Activated CD4-positive, alpha-beta T cell treated with anti-CD3 and anti-CD28 coated beads, Interleukin-2, amount 10 ng/mL, durations not matched to agents 24 days and 14 days (primary cell): Measurements from ENCODE around the gene SMOC2. TPM values are rescaled to one million over a fixed set of nuclear protein-coding genes. Genes with fewer than 3 reads are reported as not detected.

Source experiments
- DNase-seq: peaks from one replicate; pipeline ENCODE4 v3.0.0; 2022
- H3K27ac Mint-ChIP-seq: one replicate; pipeline ENCODE4 v1.8.0; 2022; ENCODE audit warnings: mild to moderate bottlenecking, mixed read lengths
- H3K27me3 Mint-ChIP-seq: one replicate; pipeline ENCODE4 v1.8.0; 2022; ENCODE audit warnings: mixed read lengths
- H3K36me3 Mint-ChIP-seq: one replicate; pipeline ENCODE4 v1.8.0; 2022; ENCODE audit warnings: low read depth, mild to moderate bottlenecking, mixed read lengths
- H3K4me1 Mint-ChIP-seq: one replicate; pipeline ENCODE4 v1.8.0; 2021; ENCODE audit warnings: mixed read lengths
- H3K4me3 Mint-ChIP-seq: one replicate; pipeline ENCODE4 v1.8.0; 2022; ENCODE audit warnings: mild to moderate bottlenecking, moderate library complexity, mixed read lengths
- H3K9me3 Mint-ChIP-seq: one replicate; pipeline ENCODE4 v1.8.0; 2021; ENCODE audit warnings: mixed read lengths
- intact Hi-C: fragments of 100-400 bp; cut with micrococcal nuclease; formaldehyde crosslinking; loops from one replicate; pipeline ENCODE4 v1.15.1; 2023
- total RNA-seq: library from RNA; stranded (reverse); gene quantifications from 2 replicates; pipeline ENCODE4 v1.2.3, GENCODE V29; 2022

Gene SMOC2
- not detected in 2 replicates for total RNA-seq

DNA sequence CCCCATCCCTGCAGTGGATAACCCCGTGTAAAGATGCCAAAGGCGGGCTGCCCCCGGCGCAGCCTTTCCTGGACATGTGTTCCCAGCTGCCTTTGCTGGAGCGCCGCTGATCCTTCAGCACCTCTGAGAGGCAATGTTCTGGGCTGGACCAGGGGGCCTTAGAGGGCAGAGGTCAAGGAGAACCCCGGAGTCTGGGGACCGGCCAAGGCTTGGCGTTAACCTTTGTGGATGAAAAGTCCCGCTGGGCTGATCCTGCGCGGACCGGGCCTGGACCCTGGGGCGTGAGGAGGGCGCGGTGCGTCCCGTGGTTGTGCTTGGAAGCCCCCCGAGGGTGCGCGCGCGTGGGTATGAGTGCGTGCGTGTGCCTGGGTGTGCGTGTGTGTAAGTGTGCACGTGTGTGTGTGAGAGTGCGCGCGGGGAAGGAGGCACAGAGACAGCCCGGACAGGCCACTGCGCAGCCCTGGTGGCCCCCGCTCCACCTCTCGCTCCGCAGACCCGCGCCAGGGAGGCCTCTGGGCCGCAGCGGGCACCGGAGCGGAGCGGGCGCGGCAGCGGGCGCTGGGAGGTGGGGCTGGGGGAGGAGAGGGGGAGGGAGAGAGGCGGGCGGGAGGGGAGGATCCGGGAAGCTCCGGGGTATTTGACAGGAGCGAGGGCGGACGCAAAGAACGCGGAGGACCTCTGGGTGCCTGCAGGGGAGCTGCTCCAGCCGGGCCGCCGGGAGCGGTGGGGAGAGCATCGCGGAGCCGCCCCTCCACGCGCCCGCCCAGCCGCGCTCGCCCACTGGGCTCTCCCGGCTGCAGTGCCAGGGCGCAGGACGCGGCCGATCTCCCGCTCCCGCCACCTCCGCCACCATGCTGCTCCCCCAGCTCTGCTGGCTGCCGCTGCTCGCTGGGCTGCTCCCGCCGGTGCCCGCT, at the start of gene SMOC2:
Gene SMOC2 (plus strand): TSS at position 665 of the 914 bp plus-strand sequence. CDS start 187 bp downstream, at position 852.
- no peak for DNase-seq
- Mint-ChIP-seq H3K36me3 (no peaks in the 10 kb centered on the region), H3K27ac (no peak within 1 kb of the TSS), H3K9me3 (no peaks in the 10 kb centered on the region), H3K4me1 (no peaks in the 10 kb centered on the region), H3K4me3 (no peak within 1 kb of the TSS), H3K27me3 (peaks cover 50% of the 10 kb centered on the region)
- intact Hi-C loops, result no loop called here

- Mint-ChIP-seq H3K4me3 (no peak overlapping the region), H3K36me3 (no peaks in the 10 kb centered on the region), H3K27ac (no peak overlapping the region), H3K9me3 (no peaks in the 10 kb centered on the region), H3K27me3 (no peaks in the 10 kb centered on the region), H3K4me1 (no peaks in the 10 kb centered on the region)
- DNase-seq, result no peak
- intact Hi-C loops, result no loop called here
Measured at GRCh38 chr6:168393126-168393870, 47.7 kb upstream of the SMOC2 start.

DNA sequence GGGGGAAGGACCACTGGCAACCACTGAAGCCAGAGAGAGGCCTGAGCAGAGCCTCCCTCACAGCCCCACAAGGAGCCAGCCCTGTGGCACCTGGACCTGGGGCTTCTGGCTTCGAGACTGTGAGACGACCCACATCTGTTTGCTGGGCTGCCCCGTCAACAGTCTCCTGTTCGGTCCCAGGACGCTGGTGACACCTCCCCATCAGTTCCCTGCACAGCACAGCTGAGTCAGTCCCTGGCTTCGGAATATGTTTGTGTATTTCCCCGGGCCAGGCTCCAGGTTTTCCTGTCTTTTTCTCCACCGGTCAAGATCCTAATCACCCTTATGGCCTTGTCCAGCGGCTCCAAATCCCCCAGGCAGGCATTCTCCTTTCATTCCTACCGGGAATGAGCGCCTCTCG, 46.4 kb upstream of the SMOC2 start:
- no peaks in the 10 kb centered on the region for H3K9me3 Mint-ChIP-seq
- H3K27me3 Mint-ChIP-seq, result no peaks in the 10 kb centered on the region
- no peak overlapping the region for H3K4me3 Mint-ChIP-seq
- H3K27ac Mint-ChIP-seq, result no peak overlapping the region
- H3K36me3 Mint-ChIP-seq, result no peaks in the 10 kb centered on the region
- DNase-seq, result no peak
- H3K4me1 Mint-ChIP-seq, result no peaks in the 10 kb centered on the region
- intact Hi-C loops, result no loop called here

DNA sequence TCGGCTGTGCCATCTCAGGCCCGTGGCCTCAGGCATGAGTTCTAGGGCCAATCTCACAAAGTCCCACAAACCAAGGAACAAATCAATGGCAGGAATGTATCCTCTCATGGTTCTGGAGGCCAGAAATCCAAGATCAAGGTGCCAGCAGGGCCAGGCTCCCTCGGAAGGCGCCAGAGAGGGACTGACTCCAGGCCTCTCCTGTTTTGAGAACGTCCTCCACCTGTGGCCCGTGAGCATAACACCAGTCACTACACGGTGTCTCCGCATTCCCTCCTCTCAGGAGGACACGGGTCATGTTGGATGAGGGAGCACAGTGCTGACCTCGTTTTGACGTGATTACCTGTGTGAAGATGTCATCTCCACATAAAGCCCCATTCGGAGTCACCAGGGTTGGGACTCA, 45.0 kb upstream of the SMOC2 start:
- Mint-ChIP-seq H3K4me1 (no peaks in the 10 kb centered on the region), H3K4me3 (no peak overlapping the region), H3K9me3 (no peaks in the 10 kb centered on the region), H3K27me3 (no peaks in the 10 kb centered on the region), H3K36me3 (no peaks in the 10 kb centered on the region), H3K27ac (no peak overlapping the region)
- DNase-seq, result no peak
- intact Hi-C loops, result no loop called here

DNA sequence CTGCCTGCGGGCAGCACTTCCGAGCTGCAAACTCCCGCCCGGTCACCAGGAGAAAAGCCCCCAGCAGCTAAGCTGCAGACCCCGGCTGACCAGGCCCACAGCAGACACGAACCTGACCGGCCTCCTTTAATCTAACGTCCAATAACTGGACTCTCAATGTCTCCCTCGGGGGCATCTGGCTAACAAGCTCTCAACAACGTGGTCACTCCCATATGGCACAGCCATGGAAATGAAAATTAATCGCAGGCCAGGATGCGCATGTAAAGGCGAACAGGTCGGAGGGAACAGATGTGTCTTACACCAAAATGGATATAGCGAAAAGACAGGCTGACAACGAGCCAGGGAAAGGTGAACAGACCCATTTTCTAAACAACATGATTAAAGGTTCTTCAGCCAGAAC, 44.4 kb upstream of the SMOC2 start:
- H3K9me3 Mint-ChIP-seq, result no peaks in the 10 kb centered on the region
- H3K36me3 Mint-ChIP-seq, result no peaks in the 10 kb centered on the region
- intact Hi-C loops, result no loop called here
- H3K27ac Mint-ChIP-seq, result no peak overlapping the region
- DNase-seq, result no peak
- H3K27me3 Mint-ChIP-seq, result no peaks in the 10 kb centered on the region
- H3K4me1 Mint-ChIP-seq, result no peaks in the 10 kb centered on the region
- H3K4me3 Mint-ChIP-seq, result no peak overlapping the region

GRCh38 chr6:168397012-168397411, 44.0 kb upstream of the SMOC2 start:
- H3K9me3 Mint-ChIP-seq, result no peaks in the 10 kb centered on the region
- DNase-seq, result no peak
- no peaks in the 10 kb centered on the region for H3K36me3 Mint-ChIP-seq
- H3K4me1 Mint-ChIP-seq, result no peaks in the 10 kb centered on the region
- no peak overlapping the region for H3K4me3 Mint-ChIP-seq
- no peak overlapping the region for H3K27ac Mint-ChIP-seq
- H3K27me3 Mint-ChIP-seq, result no peaks in the 10 kb centered on the region
- intact Hi-C loops, result no loop called here

- H3K27me3 Mint-ChIP-seq, result no peaks in the 10 kb centered on the region
- no peak overlapping the region for H3K27ac Mint-ChIP-seq
- H3K4me3 Mint-ChIP-seq, result no peak overlapping the region
- intact Hi-C loops, result no loop called here
- H3K36me3 Mint-ChIP-seq, result no peaks in the 10 kb centered on the region
- DNase-seq, result no peak
- H3K9me3 Mint-ChIP-seq, result no peaks in the 10 kb centered on the region
- no peaks in the 10 kb centered on the region for H3K4me1 Mint-ChIP-seq
Measured at GRCh38 chr6:168400037-168400436, 40.9 kb upstream of the SMOC2 start.

DNA sequence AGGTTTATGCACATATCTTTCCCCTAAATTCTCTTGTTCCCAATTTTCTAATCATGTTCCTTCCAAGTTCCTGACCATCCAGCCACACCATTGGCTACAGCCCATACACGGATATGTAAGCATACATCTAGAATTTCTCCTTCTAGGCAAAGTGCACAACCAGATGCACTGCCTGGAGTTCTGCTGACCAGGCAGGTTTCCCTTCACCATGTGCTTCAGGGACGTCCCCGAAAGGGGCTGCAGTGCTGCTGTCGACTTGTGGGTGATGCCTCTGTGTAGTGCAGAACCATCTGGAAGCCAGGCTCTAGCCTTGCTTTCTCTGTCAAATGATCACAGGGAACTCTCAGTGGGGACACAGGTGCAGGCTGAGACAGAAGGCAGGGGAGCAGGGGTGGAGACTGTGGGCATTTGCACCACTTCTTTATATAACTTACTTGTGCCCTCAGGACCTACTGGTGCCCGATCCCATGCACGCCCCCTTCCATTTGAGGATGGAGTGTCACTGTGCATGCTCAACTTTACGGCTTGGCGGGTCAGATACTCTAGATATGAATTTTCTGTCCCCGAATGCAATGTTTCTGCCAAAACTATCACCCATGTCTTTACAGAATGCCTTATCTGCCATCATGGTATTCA, 37.5 kb upstream of the SMOC2 start:
- no peaks in the 10 kb centered on the region for H3K27me3 Mint-ChIP-seq
- H3K4me3 Mint-ChIP-seq, result no peak overlapping the region
- no peak overlapping the region for H3K27ac Mint-ChIP-seq
- H3K36me3 Mint-ChIP-seq, result no peaks in the 10 kb centered on the region
- no peaks in the 10 kb centered on the region for H3K4me1 Mint-ChIP-seq
- no peaks in the 10 kb centered on the region for H3K9me3 Mint-ChIP-seq
- DNase-seq, result no peak
- intact Hi-C loops, result no loop called here

GRCh38 chr6:168404560-168404959, 36.4 kb upstream of the SMOC2 start:
- no peaks in the 10 kb centered on the region for H3K27me3 Mint-ChIP-seq
- H3K27ac Mint-ChIP-seq, result no peak overlapping the region
- no peak for DNase-seq
- no peaks in the 10 kb centered on the region for H3K9me3 Mint-ChIP-seq
- no peaks in the 10 kb centered on the region for H3K36me3 Mint-ChIP-seq
- no peaks in the 10 kb centered on the region for H3K4me1 Mint-ChIP-seq
- no peak overlapping the region for H3K4me3 Mint-ChIP-seq
- intact Hi-C loops, result no loop called here

DNA sequence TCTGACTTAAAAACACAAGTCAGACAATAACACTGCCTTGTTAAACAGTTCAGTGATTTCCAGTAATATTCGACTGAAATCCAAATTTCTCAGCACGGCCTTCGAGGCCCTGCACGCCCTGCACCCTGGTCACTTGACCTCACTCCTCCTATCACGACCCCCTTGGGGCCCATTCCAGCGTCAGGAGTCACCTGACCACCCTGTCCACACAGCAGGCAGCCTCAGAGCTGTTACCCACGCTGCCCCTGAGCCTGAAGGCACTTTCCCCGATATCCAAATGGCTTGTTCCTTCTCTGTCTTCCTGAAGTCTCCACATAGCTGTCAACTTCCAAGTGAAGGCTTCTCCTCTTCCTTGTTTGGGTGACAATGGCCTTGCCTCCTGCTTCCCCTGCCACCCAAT, 33.1 kb upstream of the SMOC2 start:
- H3K27me3 Mint-ChIP-seq, result no peaks in the 10 kb centered on the region
- DNase-seq, result no peak

GRCh38 chr6:168408504-168409136, 32.4 kb upstream of the SMOC2 start:
- Mint-ChIP-seq H3K4me3 (no peak overlapping the region), H3K36me3 (no peaks in the 10 kb centered on the region), H3K27me3 (no peaks in the 10 kb centered on the region), H3K27ac (no peak overlapping the region), H3K4me1 (no peaks in the 10 kb centered on the region), H3K9me3 (no peaks in the 10 kb centered on the region)
- no peak for DNase-seq
- intact Hi-C loops, result no loop called here

More for the DNA sequence above, 33.1 kb upstream of the SMOC2 start:
- Mint-ChIP-seq H3K9me3 (no peaks in the 10 kb centered on the region), H3K4me1 (no peaks in the 10 kb centered on the region), H3K27ac (no peak overlapping the region), H3K4me3 (no peak overlapping the region), H3K36me3 (no peaks in the 10 kb centered on the region)
- intact Hi-C loops, result no loop called here

DNA sequence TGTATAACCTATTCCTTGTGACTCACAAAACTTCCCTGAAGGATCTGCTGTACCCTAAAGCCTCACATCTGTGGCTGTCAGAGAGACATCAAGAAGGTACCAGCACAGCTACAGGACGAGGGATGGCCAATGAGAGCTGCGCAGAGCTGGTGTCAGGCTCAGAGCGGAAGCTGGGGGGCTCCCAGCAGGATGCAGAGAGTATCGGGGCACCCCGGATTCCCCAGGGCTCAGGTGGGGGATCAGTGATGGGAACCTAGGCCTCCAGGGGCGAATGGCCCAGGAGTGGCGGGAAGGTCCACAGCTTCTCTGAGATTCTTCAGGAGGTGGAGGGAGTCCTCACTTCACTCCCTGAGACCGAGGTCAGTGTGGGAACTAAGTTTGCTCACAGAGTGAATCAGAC, 30.9 kb upstream of the SMOC2 start:
- no peaks in the 10 kb centered on the region for H3K36me3 Mint-ChIP-seq
- no peaks in the 10 kb centered on the region for H3K27me3 Mint-ChIP-seq
- no peaks in the 10 kb centered on the region for H3K9me3 Mint-ChIP-seq
- no peak overlapping the region for H3K4me3 Mint-ChIP-seq
- intact Hi-C loops, result no loop called here
- DNase-seq, result no peak
- H3K27ac Mint-ChIP-seq, result no peak overlapping the region
- no peaks in the 10 kb centered on the region for H3K4me1 Mint-ChIP-seq

DNA sequence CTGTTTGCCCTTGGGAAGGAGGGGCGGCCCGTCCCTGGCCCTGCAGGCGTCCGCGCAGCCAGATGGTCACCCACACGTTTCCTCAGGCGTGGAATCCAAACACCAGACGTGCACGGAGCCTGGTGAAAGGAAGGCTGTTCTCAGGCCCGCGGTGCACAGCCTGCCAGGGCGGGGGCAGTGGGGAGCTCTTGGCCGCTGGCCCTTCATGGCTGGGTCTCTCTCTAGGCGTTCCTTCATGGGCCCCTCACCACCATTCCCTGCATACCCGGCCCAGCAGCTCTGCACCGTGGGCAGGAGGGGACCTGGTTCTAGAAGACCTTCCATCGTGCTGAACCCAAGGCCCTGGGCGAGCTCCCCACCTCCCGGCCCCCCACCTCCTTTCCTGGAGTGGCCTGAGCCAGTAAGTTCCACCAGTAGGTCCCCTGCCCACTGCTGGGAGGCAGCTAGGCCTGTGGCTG, 30.4 kb upstream of the SMOC2 start:
- no peak overlapping the region for H3K27ac Mint-ChIP-seq
- no peaks in the 10 kb centered on the region for H3K27me3 Mint-ChIP-seq
- no peak overlapping the region for H3K4me3 Mint-ChIP-seq
- intact Hi-C loops, result no loop called here
- no peaks in the 10 kb centered on the region for H3K36me3 Mint-ChIP-seq
- no peak for DNase-seq
- no peaks in the 10 kb centered on the region for H3K9me3 Mint-ChIP-seq
- H3K4me1 Mint-ChIP-seq, result no peaks in the 10 kb centered on the region
